B cell (primary cell): ENCODE results near the gene MAPRE3. TPM values are rescaled to one million over a fixed set of nuclear protein-coding genes. Genes with fewer than 3 reads are reported as not detected.

Source experiments
- ATAC-seq: fragments of 200-7000 bp; cut with Tn5 transposase; one replicate; pipeline ENCODE4 v1.10.0; 2021; ENCODE audit warnings: low read depth, mild to moderate bottlenecking, moderate number of reproducible peaks, moderate library complexity
- CTCF ChIA-PET: fragments of 350-600 bp; sonication (Branson Sonifier 250); formaldehyde crosslinking; loops from one replicate; lab custom pipeline; 2021; ENCODE audit warnings: antibody characterized with exemption, inconsistent platforms; lab: Charles Lee
- POLR2A ChIA-PET: fragments of 350-600 bp; sonication (Branson Sonifier 250); formaldehyde crosslinking; loops from one replicate; lab custom pipeline; 2021; ENCODE audit warnings: antibody characterized with exemption; lab: Charles Lee
- DNase-seq: peaks from one replicate; pipeline ENCODE4 v3.0.0; 2013
- H2AFZ ChIP-seq: 2 replicates; pipeline ENCODE4 v1.6.1; 2012; ENCODE audit warnings: mild to moderate bottlenecking, low read depth, low read length; ENCODE audit not compliant: insufficient read depth, poor library complexity, severe bottlenecking
- H3K27ac ChIP-seq, 2 donors: 1 replicate in 1 of 2; 2 replicates in 1 of 2; pipeline ENCODE4 v1.5.1; 2012 to 2013; ENCODE audit warnings: low read length in 2 of 2, mild to moderate bottlenecking in 2 of 2, moderate library complexity in 1 of 2
- H3K27me3 ChIP-seq, 4 experiments: fragments of 200-600 bp in 1 of 4; sonication (generic) in 1 of 4; replicated peaks in 1 of 4; 1 replicate in 2 of 4; 2 replicates in 2 of 4; pipeline versions ENCODE4 v1.6.1 to v1.7.0; 2013 to 2016; ENCODE audit warnings: low read length in 3 of 4, mild to moderate bottlenecking in 2 of 4, mixed read lengths in 1 of 4, moderate library complexity in 1 of 4; ENCODE audit not compliant: insufficient read depth in 4 of 4, control insufficient read depth in 3 of 4; ENCODE audit errors: control extremely low read depth in 1 of 4
- H3K36me3 ChIP-seq, 2 experiments: replicated peaks in 1 of 2; 1 replicate in 1 of 2; 2 replicates in 1 of 2; pipeline versions ENCODE4 v1.6.1 to v1.7.1; 2013; ENCODE audit warnings: low read length in 1 of 2; ENCODE audit not compliant: insufficient read depth in 2 of 2, control insufficient read depth in 1 of 2; ENCODE audit errors: control extremely low read depth in 1 of 2, extremely low read depth in 1 of 2
- H3K4me1 ChIP-seq, 2 donors: fragments of 200-600 bp in 1 of 2; sonication (generic) in 1 of 2; 1 replicate in 1 of 2; 2 replicates in 1 of 2; pipeline versions ENCODE4 v1.5.1 to v1.6.1; 2013 to 2017; ENCODE audit warnings: low read length in 2 of 2; ENCODE audit not compliant: control insufficient read depth in 2 of 2, insufficient read depth in 2 of 2
- H3K4me2 ChIP-seq: replicated peaks from 2 replicates; pipeline ENCODE3; 2012; ENCODE audit warnings: mild to moderate bottlenecking, low read depth, low read length; ENCODE audit not compliant: poor library complexity, severe bottlenecking
- H3K4me3 ChIP-seq, 5 experiments: fragments of 200-600 bp in 1 of 5; sonication (generic) in 1 of 5; 1 replicate in 3 of 5; 2 replicates in 2 of 5; pipeline versions ENCODE4 v1.5.1 to v1.7.0; 2011 to 2016; ENCODE audit warnings: low read length in 4 of 5, mild to moderate bottlenecking in 4 of 5, low read depth in 2 of 5, control low read depth in 1 of 5, moderate library complexity in 1 of 5; ENCODE audit not compliant: insufficient read depth in 1 of 5; ENCODE audit errors: control extremely low read depth in 1 of 5, extremely low read depth in 1 of 5
- H3K79me2 ChIP-seq: fragments of 200-600 bp; sonication (generic); one replicate; pipeline ENCODE4 v1.6.0; 2016; ENCODE audit warnings: low read length; ENCODE audit not compliant: control insufficient read depth, insufficient read depth
- H3K9ac ChIP-seq: fragments of 200-600 bp; sonication (generic); 2 replicates; pipeline ENCODE4 v1.6.1; 2017; ENCODE audit warnings: mild to moderate bottlenecking, low read length, moderate library complexity
- H3K9me3 ChIP-seq, 3 donors: one replicate each; pipeline versions ENCODE4 v1.6.1 to v1.7.1; 2013; ENCODE audit warnings: low read length in 2 of 3; ENCODE audit not compliant: control insufficient read depth in 2 of 3, insufficient read depth in 1 of 3; ENCODE audit errors: control extremely low read depth in 1 of 3
- H4K20me1 ChIP-seq: 2 replicates; pipeline ENCODE4 v1.6.0; 2012; ENCODE audit warnings: mild to moderate bottlenecking, low read length; ENCODE audit not compliant: insufficient read depth, control insufficient read depth, poor library complexity, severe bottlenecking
- H3K27ac Mint-ChIP-seq: one replicate; pipeline ENCODE4 v1.8.0; 2021; ENCODE audit warnings: mixed read lengths
- H3K27me3 Mint-ChIP-seq: one replicate; pipeline ENCODE4 v1.8.0; 2021; ENCODE audit warnings: mixed read lengths
- H3K4me1 Mint-ChIP-seq: one replicate; pipeline ENCODE4 v1.8.0; 2021; ENCODE audit warnings: mixed read lengths
- H3K4me3 Mint-ChIP-seq: one replicate; pipeline ENCODE4 v1.8.0; 2021; ENCODE audit warnings: mixed read lengths
- H3K9me3 Mint-ChIP-seq: one replicate; pipeline ENCODE4 v1.8.0; 2022; ENCODE audit warnings: mixed read lengths; ENCODE audit not compliant: insufficient read depth
- CTCF ChIP-seq: fragments of 200-600 bp; IDR thresholded peaks from one replicate; pipeline ENCODE4 v1.8.0; 2022; ENCODE audit warnings: antibody characterized with exemption, mild to moderate bottlenecking
- EZH2 ChIP-seq: IDR thresholded peaks from 2 replicates; pipeline ENCODE4 v1.6.1; 2012; ENCODE audit warnings: borderline replicate concordance, low read depth, mild to moderate bottlenecking, moderate library complexity, low read length; ENCODE audit not compliant: insufficient read depth, poor library complexity, severe bottlenecking
- WGBS: methylation state at CpG from one replicate; pipeline ENCODE4 v1.1.5; 2013; ENCODE audit warnings: missing lambda C conversion rate; ENCODE audit not compliant: insufficient coverage; 5-methylcytosine and 5-hydroxymethylcytosine counted together
- intact Hi-C: fragments of 100-400 bp; cut with micrococcal nuclease; formaldehyde crosslinking; loops from one replicate; pipeline ENCODE4 v1.10.0; 2022
- polyA plus RNA-seq: library from polyadenylated mRNA; depleted of rRNA; stranded (reverse); fragments of >200 nt; gene quantifications from 2 replicates; pipeline ENCODE4 v1.2.3, GENCODE V29; 2012
- total RNA-seq, 2 donors: library from RNA; stranded (reverse); fragments of 120-200 nt in 1 of 2; gene quantifications; 1 replicate in 1 of 2; 2 replicates in 1 of 2; pipeline versions ENCODE4 v1.2.3 to v1.2.4, GENCODE V29; 2013 to 2022

MAPRE3 gene
- total and polyA plus RNA-seq, 2 donors (not counting 1 experiment from before 2014, with no cell fraction given): 5.4 to 9.8 TPM

GRCh38 chr2:27029051-27029450 is 58.6 kb downstream of the MAPRE3 start:
- POLR2A ChIA-PET: interaction anchor here (1.3 kb wide), 1 partner anchor 22 kb away, joined by 4 read pairs; the partner anchor contains the start of gene AGBL5
- no peak overlapping the region for H3K4me2 ChIP-seq
- ATAC-seq: no peak
- no peak overlapping the region for H3K4me3 ChIP-seq
- H3K9ac ChIP-seq: no peak overlapping the region
- WGBS: 88% methylated on average over 2 of the region's 2 CpGs
- H4K20me1 ChIP-seq: peaks cover 10% of the 10 kb centered on the region
- H3K9me3 ChIP-seq: no peaks in the 10 kb centered on the region
- H3K27ac ChIP-seq: no peak overlapping the region
- TF ChIP-seq CTCF (no peak), EZH2 (no peak)
- peaks cover 0 to 3% of the 10 kb centered on the region in 2 experiments for H3K36me3 ChIP-seq
- H3K79me2 ChIP-seq: peaks cover 37% of the 10 kb centered on the region
- CTCF ChIA-PET: interaction anchor here (1.0 kb wide), 1 partner anchor 22 kb away, joined by 3 read pairs; the partner anchor contains the start of gene AGBL5
- Mint-ChIP-seq H3K27ac (no peak overlapping the region), H3K9me3 (no peaks in the 10 kb centered on the region), H3K4me1 (peaks cover 21% of the 10 kb centered on the region), H3K4me3 (no peak overlapping the region), H3K27me3 (no peaks in the 10 kb centered on the region)
- intact Hi-C loops: no loop called here
- DNase-seq: no peak
- no peaks in the 10 kb centered on the region for H3K27me3 ChIP-seq
- peaks cover 12 to 16% of the 10 kb centered on the region in 2 donors for H3K4me1 ChIP-seq
- no peak overlapping the region for H2AFZ ChIP-seq

GRCh38 chr2:27032495-27033252 is 62.2 kb downstream of the MAPRE3 start, which contains the start of gene TMEM214:
TMEM214 (plus strand) TSS chr2:27032965; CDS start chr2:27033016, 51 bp downstream.
- peaks cover 44% of the 10 kb centered on the region for H3K79me2 ChIP-seq
- H3K9me3 ChIP-seq: no peaks in the 10 kb centered on the region
- Mint-ChIP-seq H3K27ac (peak within 1 kb of the TSS; percentile 93), H3K27me3 (no peaks in the 10 kb centered on the region), H3K4me1 (peaks cover 29% of the 10 kb centered on the region), H3K9me3 (no peaks in the 10 kb centered on the region), H3K4me3 (peak within 1 kb of the TSS; percentile 95)
- under 1% methylated on average over 75 of the region's 76 CpGs for whole genome bisulfite sequencing
- H3K4me1 ChIP-seq: peaks cover 16 to 23% of the 10 kb centered on the region in 2 donors
- ChIA-PET POLR2A (interaction anchor here (0.6 to 2.4 kb wide), 2 partner anchors 18 to 55 kb away, joined by 5 to 12 read pairs; partner anchors contain the start of gene AGBL5), CTCF (interaction anchor here (0.8 to 4.9 kb wide), 4 partner anchors 18 to 247 kb away, joined by 3 to 21 read pairs (median 3); partner anchors contain the start of genes AGBL5 and OST4)
- TF ChIP-seq CTCF (no peak), EZH2 (no peak)
- H3K4me2 ChIP-seq: peak within 1 kb of the TSS; percentile 79
- peaks cover 35% of the 10 kb centered on the region for H4K20me1 ChIP-seq
- intact Hi-C loops: loop anchor here (1.0 kb wide), 7 partner anchors 10 to 180 kb away; partner anchors contain the start of genes ATRAID, KHK, MAPRE3 and OST4
- H2AFZ ChIP-seq: peak within 1 kb of the TSS; percentile 93
- peak; percentile 98 for ATAC-seq
- DNase-seq: peak; percentile 81
- no peaks in the 10 kb centered on the region for H3K27me3 ChIP-seq
- peak within 1 kb of the TSS; percentile 64 to 93 (median 78) for H3K4me3 ChIP-seq
- peak within 1 kb of the TSS; percentile 72 to 78 for H3K27ac ChIP-seq
- peak within 1 kb of the TSS; percentile 78 for H3K9ac ChIP-seq
- peaks cover 1 to 28% of the 10 kb centered on the region in 2 experiments for H3K36me3 ChIP-seq
